ENCODE measurements around the gene PLA2G2C.

PLA2G2C gene

GRCh38 chr1:20199840-20200239 is 13.5 kb upstream of the PLA2G2C start:
- no peaks in the 10 kb centered on the region for H3K36me3 ChIP-seq (replicated peaks)
- H3K4me3 ChIP-seq (ENCODE audit: low read depth, low read length) = no peak overlapping the region
- no peak for TF ChIP-seq CTCF (IDR thresholded peaks at IDR 0.05; ENCODE audit: low read depth, low read length, missing control alignments)
- no peak for DNase-seq
- in situ Hi-C loops (cut with HindIII; ENCODE audit: low pct_ligation_motif_present, low sequenced_read_pairs) = no loop called here
- peaks cover 2% of the 10 kb centered on the region for H3K27me3 ChIP-seq (replicated peaks)
- H3K27ac ChIP-seq = no peak overlapping the region

GRCh38 chr1:20199403-20199802 is 13.1 kb upstream of the PLA2G2C start:
- in situ Hi-C loops (cut with HindIII; ENCODE audit: low pct_ligation_motif_present, low sequenced_read_pairs) = no loop called here

GRCh38 chr1:20198918-20199317 is 12.6 kb upstream of the PLA2G2C start:
- no peak overlapping the region for H3K27ac ChIP-seq
- no peak for TF ChIP-seq CTCF (IDR thresholded peaks at IDR 0.05; ENCODE audit: low read depth, low read length, missing control alignments)
- in situ Hi-C loops (cut with HindIII; ENCODE audit: low pct_ligation_motif_present, low sequenced_read_pairs) = no loop called here
- no peaks in the 10 kb centered on the region for H3K36me3 ChIP-seq (replicated peaks)
- H3K4me3 ChIP-seq (ENCODE audit: low read depth, low read length) = no peak overlapping the region
- no peak for DNase-seq
- peaks cover 6% of the 10 kb centered on the region for H3K27me3 ChIP-seq (replicated peaks)

More at GRCh38 chr1:20199403-20199802, 13.1 kb upstream of the PLA2G2C start:
- Histone ChIP-seq H3K36me3 (replicated peaks) (no peaks in the 10 kb centered on the region), H3K27ac (no peak overlapping the region), H3K4me3 (ENCODE audit: low read depth, low read length) (no peak overlapping the region), H3K27me3 (replicated peaks) (peaks cover 3% of the 10 kb centered on the region)
- DNase-seq = no peak
- TF ChIP-seq CTCF (IDR thresholded peaks at IDR 0.05; ENCODE audit: low read depth, low read length, missing control alignments) = no peak

- TF ChIP-seq CTCF (IDR thresholded peaks at IDR 0.05; ENCODE audit: low read depth, low read length, missing control alignments) = no peak
- DNase-seq = no peak
- in situ Hi-C loops (cut with HindIII; ENCODE audit: low pct_ligation_motif_present, low sequenced_read_pairs) = no loop called here
- peaks cover 6% of the 10 kb centered on the region for H3K27me3 ChIP-seq (replicated peaks)
- no peaks in the 10 kb centered on the region for H3K36me3 ChIP-seq (replicated peaks)
- H3K4me3 ChIP-seq (ENCODE audit: low read depth, low read length) = no peak overlapping the region
- no peak overlapping the region for H3K27ac ChIP-seq
These were observed 12.0 kb upstream of the PLA2G2C start for GRCh38 chr1:20198296-20198695.

- no peak for DNase-seq
- H3K36me3 ChIP-seq (replicated peaks) = no peaks in the 10 kb centered on the region
- in situ Hi-C loops (cut with HindIII; ENCODE audit: low pct_ligation_motif_present, low sequenced_read_pairs) = no loop called here
- TF ChIP-seq CTCF (IDR thresholded peaks at IDR 0.05; ENCODE audit: low read depth, low read length, missing control alignments) = no peak
- peaks cover 8% of the 10 kb centered on the region for H3K27me3 ChIP-seq (replicated peaks)
- no peak overlapping the region for H3K27ac ChIP-seq
- no peak overlapping the region for H3K4me3 ChIP-seq (ENCODE audit: low read depth, low read length)
These were observed 11.0 kb upstream of the PLA2G2C start for GRCh38 chr1:20197329-20197791.

- in situ Hi-C loops (cut with HindIII; ENCODE audit: low pct_ligation_motif_present, low sequenced_read_pairs) = no loop called here
- DNase-seq = no peak
These were observed 9.1 kb upstream of the PLA2G2C start for GRCh38 chr1:20195462-20195780.

More at GRCh38 chr1:20195462-20195780, 9.1 kb upstream of the PLA2G2C start:
- TF ChIP-seq CTCF (IDR thresholded peaks at IDR 0.05; ENCODE audit: low read depth, low read length, missing control alignments) = no peak
- Histone ChIP-seq H3K27ac (no peak overlapping the region), H3K36me3 (replicated peaks) (no peaks in the 10 kb centered on the region), H3K4me3 (ENCODE audit: low read depth, low read length) (no peak overlapping the region), H3K27me3 (replicated peaks) (peaks cover 11% of the 10 kb centered on the region)

Data from brain microvascular endothelial cell (primary cell).